ENCODE results near the gene FBXO34.

Gene FBXO34

DNA sequence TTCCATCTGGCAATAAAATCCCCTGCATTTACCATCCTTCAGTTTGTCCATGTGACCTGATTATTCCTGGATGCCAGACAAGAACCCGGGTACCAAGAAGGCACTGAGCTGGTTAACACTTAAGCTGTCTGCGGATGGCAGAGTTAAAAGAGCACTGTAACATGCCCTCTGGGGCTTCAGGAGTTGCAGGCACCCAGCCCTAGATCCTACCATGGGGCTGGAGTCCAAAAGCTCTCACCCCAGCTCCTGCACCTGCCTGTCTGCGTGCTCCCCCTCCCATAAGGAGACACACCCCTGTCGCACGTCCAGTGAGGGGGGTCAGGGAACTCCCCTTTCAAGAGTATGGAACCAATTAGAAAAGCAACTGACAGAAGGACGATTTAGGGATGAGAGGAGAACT is 14.6 kb upstream of the FBXO34 start:
- Mint-ChIP-seq H3K27ac (no peak overlapping the region), H3K9me3 (no peaks in the 10 kb centered on the region), H3K4me3 (no peak overlapping the region), H3K27me3 (ENCODE audit: low read depth, poor library complexity) (peaks cover 21% of the 10 kb centered on the region), H3K4me1 (peaks cover 11% of the 10 kb centered on the region), H3K36me3 (ENCODE audit: low read depth) (no peaks in the 10 kb centered on the region)
- TF ChIP-seq, protein P1, sequence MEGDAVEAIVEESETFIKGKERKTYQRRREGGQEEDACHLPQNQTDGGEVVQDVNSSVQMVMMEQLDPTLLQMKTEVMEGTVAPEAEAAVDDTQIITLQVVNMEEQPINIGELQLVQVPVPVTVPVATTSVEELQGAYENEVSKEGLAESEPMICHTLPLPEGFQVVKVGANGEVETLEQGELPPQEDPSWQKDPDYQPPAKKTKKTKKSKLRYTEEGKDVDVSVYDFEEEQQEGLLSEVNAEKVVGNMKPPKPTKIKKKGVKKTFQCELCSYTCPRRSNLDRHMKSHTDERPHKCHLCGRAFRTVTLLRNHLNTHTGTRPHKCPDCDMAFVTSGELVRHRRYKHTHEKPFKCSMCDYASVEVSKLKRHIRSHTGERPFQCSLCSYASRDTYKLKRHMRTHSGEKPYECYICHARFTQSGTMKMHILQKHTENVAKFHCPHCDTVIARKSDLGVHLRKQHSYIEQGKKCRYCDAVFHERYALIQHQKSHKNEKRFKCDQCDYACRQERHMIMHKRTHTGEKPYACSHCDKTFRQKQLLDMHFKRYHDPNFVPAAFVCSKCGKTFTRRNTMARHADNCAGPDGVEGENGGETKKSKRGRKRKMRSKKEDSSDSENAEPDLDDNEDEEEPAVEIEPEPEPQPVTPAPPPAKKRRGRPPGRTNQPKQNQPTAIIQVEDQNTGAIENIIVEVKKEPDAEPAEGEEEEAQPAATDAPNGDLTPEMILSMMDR (IDR thresholded peaks at IDR 0.05), result no peak
- no peak for DNase-seq

DNA sequence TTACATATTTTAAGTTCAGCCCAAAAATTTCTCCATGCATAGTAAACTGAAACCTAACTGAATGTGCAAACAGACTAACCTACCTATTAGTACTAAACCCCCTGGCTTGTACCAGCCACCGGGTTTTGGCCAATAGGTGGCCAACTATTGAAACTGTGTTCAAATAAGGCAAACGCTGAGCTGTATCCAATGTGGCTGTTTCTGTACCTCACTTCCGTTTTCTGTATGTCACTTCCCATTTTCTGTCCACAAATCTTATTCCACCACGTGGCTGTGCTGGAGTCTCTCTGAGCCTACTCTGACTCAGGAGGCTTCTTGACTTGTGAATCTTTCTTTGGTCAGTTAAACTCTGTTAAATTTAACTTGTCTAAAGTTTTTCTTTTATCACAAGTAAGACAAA is 6.0 kb upstream of the FBXO34 start:
- no peak overlapping the region for H3K27ac Mint-ChIP-seq
- H3K36me3 Mint-ChIP-seq (ENCODE audit: low read depth), result no peaks in the 10 kb centered on the region
- DNase-seq, result no peak
- no peak overlapping the region for H3K4me3 Mint-ChIP-seq
- H3K9me3 Mint-ChIP-seq, result no peaks in the 10 kb centered on the region
- TF ChIP-seq, protein P1 (IDR thresholded peaks at IDR 0.05), result no peak
- H3K4me1 Mint-ChIP-seq, result no peaks in the 10 kb centered on the region
- peaks cover 15% of the 10 kb centered on the region for H3K27me3 Mint-ChIP-seq (ENCODE audit: low read depth, poor library complexity)

DNA sequence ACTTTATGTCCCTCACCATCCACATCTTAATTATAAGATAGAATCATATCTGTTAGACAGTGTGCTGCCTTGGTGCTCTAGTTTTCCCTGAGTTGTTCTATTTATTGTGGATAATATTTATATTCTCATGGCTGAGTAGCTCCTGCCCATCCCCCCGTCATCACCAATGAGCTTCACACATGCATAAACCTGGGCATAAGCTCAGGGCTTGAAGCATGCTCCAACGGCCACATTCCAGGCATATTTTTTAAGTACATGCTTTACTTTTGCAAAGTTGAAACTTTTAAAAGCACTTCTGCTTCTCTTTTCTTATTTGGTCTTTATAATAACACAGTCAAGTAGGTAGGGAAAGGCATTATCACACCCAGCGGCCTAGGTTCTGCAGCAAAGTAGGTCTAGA is 3.4 kb upstream of the FBXO34 start:
- Mint-ChIP-seq H3K4me3 (no peak overlapping the region), H3K36me3 (ENCODE audit: low read depth) (peaks cover under 1% of the 10 kb centered on the region), H3K9me3 (no peaks in the 10 kb centered on the region), H3K27ac (no peak overlapping the region), H3K27me3 (ENCODE audit: low read depth, poor library complexity) (peaks cover 13% of the 10 kb centered on the region), H3K4me1 (peaks cover 14% of the 10 kb centered on the region)
- TF ChIP-seq, protein P1 (IDR thresholded peaks at IDR 0.05), result no peak
- no peak for DNase-seq

DNA sequence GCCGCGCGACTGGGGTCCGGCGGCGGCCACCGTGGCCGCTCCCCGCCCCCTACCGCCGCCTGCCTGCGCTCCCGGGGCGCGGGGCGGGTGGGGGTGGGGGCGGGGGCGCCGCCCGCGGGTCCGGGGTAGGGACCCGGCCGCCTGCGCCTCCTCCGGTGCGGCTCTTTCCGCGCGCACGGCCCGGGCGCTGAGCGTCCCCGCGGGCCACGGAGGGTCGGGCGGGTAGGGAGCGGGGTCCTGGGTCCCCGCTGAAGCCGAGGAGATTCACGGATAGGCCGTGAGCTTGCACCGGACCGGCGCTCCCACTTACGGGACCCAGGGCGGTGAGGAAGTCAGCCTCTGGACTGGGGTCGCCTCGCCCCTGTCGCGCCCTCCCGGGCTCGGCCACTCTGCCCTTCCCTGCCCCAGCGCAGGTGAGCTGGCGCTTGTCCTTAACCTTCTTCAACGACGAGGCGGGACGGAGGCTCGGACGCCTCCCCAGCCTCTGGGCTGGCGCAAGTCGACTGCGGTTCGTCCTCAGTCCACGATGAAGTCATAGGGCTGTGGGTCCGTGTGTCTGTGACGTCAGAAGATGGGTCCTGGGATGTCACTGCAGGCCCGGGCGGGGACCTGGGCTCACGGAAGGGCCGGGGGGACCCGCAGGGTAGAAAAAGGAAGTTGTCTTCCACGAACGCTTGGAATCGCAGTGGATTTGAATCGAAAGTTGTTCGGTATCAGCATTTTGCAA is 514 bp downstream of the FBXO34 start:
- Mint-ChIP-seq H3K4me1 (peaks cover 23% of the 10 kb centered on the region), H3K27me3 (ENCODE audit: low read depth, poor library complexity) (peaks cover 7% of the 10 kb centered on the region), H3K36me3 (ENCODE audit: low read depth) (peaks cover 18% of the 10 kb centered on the region), H3K9me3 (no peaks in the 10 kb centered on the region), H3K4me3 (peak overlapping the region; percentile 91), H3K27ac (peak overlapping the region; percentile 95)
- DNase-seq, result peak; percentile 62
- TF ChIP-seq, protein P1 (IDR thresholded peaks at IDR 0.05), result no peak

DNA sequence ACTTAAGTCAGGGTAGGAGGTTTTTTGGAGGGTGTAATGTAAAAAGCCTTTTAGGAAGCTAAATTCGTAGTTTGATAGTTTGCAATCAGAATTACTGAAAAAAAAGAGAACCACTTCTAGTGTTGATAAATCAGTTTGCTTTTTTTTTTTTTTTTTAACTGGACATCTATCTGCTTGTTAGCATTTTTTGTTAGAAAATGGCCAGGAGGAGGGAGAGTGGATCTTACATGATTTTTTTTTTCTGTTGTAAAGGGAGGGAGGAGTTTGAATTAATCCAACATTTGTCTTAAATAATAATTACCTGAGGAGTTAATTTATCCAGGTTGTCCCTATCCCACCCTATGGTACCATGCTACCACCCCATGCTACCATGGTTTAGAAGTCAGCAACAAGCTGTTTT is 1.2 kb downstream of the FBXO34 start:
- Mint-ChIP-seq H3K4me1 (peaks cover 23% of the 10 kb centered on the region), H3K36me3 (ENCODE audit: low read depth) (peaks cover 18% of the 10 kb centered on the region), H3K27me3 (ENCODE audit: low read depth, poor library complexity) (peaks cover 7% of the 10 kb centered on the region), H3K27ac (no peak overlapping the region), H3K4me3 (peak overlapping the region; percentile 91), H3K9me3 (no peaks in the 10 kb centered on the region)
- TF ChIP-seq, protein P1 (IDR thresholded peaks at IDR 0.05), result no peak
- no peak for DNase-seq

DNA sequence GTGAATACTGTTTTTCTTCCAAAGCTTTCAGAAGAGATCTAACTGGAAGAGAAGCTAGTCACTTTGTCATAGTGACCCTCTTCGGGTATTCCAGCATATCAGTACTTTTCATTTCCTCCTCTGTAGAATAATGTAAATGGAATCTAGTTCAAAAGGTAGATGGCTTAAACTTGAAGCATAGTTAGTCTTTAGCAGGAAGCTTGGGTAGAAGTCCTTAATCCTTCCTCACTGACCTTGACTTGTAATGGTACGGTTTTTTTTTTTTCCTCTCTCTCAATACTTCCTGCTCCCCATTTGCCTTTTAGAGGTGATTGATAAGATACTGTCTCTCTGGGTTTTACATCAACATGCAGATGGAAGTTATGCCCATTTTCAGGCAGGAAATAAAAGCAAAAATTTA is 1.7 kb downstream of the FBXO34 start:
- H3K27me3 Mint-ChIP-seq (ENCODE audit: low read depth, poor library complexity), result peaks cover 7% of the 10 kb centered on the region
- peaks cover 23% of the 10 kb centered on the region for H3K4me1 Mint-ChIP-seq
- no peaks in the 10 kb centered on the region for H3K9me3 Mint-ChIP-seq
- H3K4me3 Mint-ChIP-seq, result peak overlapping the region; percentile 91
- DNase-seq, result no peak
- TF ChIP-seq, protein P1 (IDR thresholded peaks at IDR 0.05), result no peak
- H3K36me3 Mint-ChIP-seq (ENCODE audit: low read depth), result peaks cover 23% of the 10 kb centered on the region
- H3K27ac Mint-ChIP-seq, result no peak overlapping the region
